AG08396 (cell line): Measurements from ENCODE around the gene OR4E1.
"Not testable (repeated sequence)": the region's sequence is repeated elsewhere in the genome, so short reads cannot be mapped to it uniquely, and the experiment has no call there.

Experiments used
- DNase-seq: peaks from one replicate; pipeline ENCODE4 v3.0.0; 2012; ENCODE audit warnings: low spot score, mixed read lengths

Gene OR4E1, protein sequence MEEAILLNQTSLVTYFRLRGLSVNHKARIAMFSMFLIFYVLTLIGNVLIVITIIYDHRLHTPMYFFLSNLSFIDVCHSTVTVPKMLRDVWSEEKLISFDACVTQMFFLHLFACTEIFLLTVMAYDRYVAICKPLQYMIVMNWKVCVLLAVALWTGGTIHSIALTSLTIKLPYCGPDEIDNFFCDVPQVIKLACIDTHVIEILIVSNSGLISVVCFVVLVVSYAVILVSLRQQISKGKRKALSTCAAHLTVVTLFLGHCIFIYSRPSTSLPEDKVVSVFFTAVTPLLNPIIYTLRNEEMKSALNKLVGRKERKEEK

DNA sequence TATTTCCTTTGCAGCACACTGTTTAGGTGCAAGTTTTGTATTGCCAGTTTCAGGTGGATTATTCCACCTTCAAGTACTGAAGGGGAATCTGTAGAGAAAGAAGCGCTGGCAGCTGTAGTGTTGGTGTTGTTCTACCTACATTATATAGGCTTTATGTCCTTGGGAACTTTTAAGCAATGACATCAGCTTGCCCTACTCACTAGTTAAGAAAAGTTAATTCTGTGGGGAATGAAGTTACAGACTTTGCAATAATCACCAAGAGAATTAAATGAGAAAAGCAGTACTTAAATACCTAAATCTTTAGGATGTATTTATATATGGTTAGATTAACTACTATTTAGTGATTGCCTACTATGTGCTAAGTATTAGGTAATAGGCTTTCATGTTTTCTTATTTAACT is at the start of gene OR4E1:
Gene OR4E1 (minus strand): TSS at position 101 of the 400 bp plus-strand sequence. CDS start 2,883 bp downstream, outside the sequence.
- no peak for DNase-seq

GRCh38 chr14:21721504-21721903 is 47.9 kb upstream of the OR4E1 start:
- no peak for DNase-seq

DNA sequence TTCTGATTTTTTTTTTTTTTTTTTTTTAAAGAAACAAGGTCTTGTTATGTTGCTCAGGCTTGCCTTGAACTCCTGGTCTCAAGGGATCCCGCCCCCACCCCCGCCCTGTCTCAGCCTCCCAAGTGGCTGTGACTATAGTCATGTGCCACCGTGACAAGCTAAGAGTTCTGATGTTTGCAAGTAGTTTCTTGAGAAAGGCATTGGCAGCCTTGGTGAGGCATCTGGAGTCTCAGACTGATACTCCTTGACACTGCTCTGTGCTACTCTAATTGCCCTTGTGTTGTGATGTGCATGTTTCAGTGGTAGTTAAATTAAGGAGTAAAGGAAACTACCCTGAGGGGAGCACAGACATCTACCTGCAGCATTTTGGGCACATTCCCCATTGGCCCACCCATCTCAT is 46.2 kb upstream of the OR4E1 start:
- no peak for DNase-seq

DNA sequence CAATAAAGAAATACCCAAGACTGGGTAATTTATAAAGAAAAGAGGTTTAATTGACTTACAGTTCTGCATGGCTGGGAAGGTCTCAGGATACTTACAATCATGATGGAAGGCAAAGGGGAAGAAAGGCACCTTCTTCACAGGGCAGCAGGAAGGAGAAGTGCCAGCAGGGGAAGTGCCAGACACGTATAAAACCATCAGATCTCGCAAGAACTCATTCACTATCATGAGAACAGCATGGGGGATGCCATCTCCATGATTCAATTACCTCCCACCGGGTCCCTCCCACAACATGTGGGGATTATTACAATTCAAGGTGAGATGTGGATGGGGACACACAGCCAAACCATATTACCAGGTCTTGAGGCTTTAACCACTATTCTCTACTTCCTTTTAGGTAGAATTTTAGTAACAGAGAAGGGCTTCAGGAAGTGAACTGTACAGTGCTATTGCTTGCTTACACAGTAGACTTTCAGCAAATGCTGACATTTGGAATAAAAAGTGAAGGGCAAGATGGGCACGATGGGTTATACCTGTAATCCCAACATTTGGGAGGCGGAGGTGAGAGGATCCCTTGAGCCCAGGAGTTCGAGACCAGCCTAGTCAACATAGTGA is 40.8 kb upstream of the OR4E1 start:
- DNase-seq: no peak

GRCh38 chr14:21712036-21712435 is 38.4 kb upstream of the OR4E1 start:
- DNase-seq: no peak

- DNase-seq: peak; percentile 47
These were observed 37.8 kb upstream of the OR4E1 start for GRCh38 chr14:21711360-21711961.

DNA sequence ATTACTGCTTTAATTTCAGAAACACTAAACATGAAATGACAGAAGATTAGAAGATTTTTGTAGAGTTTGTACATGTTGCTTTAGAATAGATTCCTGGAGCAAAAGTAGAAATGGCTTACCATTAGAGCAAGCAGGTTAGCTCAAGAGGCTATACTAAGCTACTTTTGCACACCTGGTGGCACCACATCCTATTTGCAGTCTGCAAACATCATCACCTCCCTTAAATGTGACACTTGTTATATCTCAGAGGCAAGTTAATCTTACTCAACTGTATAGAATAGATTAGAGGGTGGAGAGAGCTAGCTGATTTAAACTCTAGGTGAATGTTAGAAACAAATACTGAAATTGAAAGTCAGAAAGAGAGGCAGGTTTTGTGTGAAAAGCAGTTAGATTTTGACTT is 30.7 kb upstream of the OR4E1 start:
- DNase-seq: no peak

GRCh38 chr14:21703357-21704326 is 30.0 kb upstream of the OR4E1 start:
- DNase-seq: no peak

GRCh38 chr14:21702316-21702715 is 28.7 kb upstream of the OR4E1 start:
- DNase-seq: no peak

GRCh38 chr14:21699551-21699950 is 25.9 kb upstream of the OR4E1 start:
- no peak for DNase-seq

DNA sequence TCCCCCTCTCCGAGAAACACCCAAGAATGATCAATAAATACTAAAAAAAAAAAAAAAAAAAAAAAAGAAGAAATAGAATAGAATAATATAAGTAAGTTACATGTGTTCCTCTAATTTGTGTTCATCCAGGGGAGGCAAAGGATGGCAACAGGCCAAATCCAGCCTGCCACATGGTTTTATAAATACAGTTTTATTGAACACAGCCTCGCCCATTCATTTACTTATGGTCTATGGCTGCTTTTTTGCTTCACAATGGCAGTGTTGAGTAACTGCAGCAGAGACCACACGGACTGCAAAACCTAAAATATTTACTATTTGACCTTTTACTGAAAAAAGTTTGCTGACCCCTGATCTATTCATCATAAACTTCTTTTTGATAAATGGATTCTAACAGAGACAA is 24.9 kb upstream of the OR4E1 start:
- not testable (repeated sequence) for DNase-seq

DNA sequence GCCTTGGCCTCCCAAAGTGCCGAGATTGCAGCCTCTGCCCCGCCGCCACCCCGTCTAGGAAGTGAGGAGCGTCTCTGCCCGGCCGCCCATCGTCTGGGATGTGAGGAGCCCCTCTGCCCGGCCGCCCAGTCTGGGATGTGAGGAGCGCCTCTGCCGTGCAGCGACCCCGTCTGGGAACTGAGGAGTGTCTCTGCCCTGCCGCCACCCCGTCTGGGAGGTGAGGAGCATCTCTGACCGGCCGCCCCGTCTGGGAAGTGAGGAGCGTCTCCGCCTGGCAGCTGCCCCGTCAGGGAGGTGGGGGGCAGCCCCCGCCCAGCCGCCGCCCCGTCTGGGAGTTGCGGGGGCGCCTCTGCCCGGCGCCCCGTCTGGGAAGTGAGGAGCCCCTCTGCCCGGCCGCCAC is 24.0 kb upstream of the OR4E1 start:
- DNase-seq: not testable (repeated sequence)

DNA sequence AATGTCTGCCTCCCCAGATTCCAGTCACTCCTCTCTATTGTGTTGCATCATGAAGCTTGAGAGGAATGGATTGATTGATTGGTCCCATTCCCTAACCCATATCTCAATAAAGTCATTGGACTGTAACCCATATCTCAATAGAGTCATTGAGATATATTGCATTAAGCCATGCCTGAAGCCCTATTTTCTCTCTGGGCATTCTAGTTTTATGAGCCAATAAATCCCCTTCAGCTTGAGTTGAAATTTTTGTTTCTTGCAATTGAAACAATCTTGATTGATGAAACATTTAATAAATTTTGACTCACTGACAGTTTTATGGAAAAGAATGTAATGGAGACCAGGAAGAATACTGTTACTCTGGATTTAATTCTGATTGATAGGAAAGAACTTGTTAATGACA is 20.8 kb upstream of the OR4E1 start:
- no peak for DNase-seq

DNA sequence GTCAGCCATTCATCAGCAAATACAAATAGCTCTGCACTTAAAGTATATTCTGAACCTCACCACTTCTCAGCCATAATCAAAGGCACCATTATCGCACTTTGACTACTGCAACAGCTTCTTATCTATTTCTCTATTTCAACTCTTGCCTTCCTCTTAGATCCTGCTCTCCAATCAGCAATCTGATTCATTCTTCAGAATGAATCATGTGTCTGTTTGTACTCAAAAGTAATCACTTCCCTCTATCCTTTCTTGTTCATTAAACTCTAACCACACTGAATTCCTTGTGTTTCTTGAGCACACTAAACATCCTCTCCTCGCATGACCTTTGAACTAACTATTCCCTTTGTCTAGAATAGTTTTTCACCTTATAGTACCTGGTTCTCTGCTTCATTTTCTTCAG is 12.8 kb upstream of the OR4E1 start:
- DNase-seq: no peak

GRCh38 chr14:21680072-21680471 is 6.5 kb upstream of the OR4E1 start:
- DNase-seq: no peak

GRCh38 chr14:21675566-21675965 is 1.9 kb upstream of the OR4E1 start:
- no peak for DNase-seq

DNA sequence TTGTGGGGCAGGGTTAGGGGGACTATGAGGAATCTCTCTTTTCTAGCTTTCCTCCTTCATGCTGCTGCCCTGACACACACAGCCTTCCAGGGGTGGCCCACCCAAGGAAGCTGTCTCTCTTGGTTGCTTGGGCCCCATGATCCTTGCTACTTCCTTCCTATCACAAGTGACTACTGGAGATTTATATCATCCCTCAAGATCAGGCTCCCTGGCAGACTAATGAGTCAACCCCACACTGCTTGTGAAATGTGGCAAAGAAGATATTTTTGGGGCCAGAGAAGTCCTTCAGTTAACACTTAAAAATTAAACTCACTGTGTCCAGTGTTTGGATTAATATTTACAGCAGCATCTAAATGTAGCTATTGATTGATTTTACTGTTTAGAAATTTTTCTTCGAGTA is 1.5 kb downstream of the OR4E1 start:
- DNase-seq: peak; percentile 6

DNA sequence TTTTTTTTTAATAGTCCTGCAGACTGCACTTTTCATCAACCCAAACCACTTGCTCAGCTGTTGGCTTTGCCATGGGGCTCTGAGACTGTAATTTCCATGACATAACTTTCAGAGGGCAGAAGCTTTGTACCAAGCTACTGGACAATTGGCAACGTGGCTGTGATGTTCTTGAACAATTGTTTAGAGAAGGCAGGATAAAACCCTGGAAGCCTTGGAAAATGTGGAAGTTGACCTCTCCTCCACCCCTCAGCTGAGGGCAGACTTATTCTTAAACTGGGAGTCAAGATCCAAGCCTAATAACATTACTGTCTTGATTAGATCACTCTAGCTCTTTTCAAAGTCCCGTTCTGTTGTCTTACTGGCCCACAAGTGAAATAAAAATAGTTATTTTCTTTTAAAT is 2.2 kb downstream of the OR4E1 start:
- DNase-seq: no peak

- DNase-seq: no peak
These were observed 4.3 kb downstream of the OR4E1 start for GRCh38 chr14:21669284-21669683.

DNA sequence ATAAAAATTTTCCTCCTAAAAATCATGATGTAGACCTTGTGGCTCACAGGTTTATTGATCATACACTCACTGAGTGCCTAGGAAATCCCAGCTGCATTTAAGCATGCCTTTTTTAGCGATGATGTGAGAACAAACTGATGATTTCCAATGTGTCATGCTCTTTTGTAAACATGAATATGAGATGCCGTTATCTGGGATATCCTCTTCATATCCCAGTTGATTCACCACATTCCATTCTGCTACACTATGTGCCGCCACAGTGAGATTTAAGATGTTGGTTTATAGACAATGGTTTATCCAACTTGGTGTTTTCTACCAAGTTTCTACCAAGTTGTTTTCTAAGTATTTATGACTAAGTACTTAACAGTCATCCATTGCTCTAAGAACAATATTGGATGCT is 5.2 kb downstream of the OR4E1 start:
- DNase-seq: peak; percentile 47

- DNase-seq: no peak
These were observed 16.6 kb downstream of the OR4E1 start for GRCh38 chr14:21656980-21657379.

GRCh38 chr14:21654215-21654614 is 19.4 kb downstream of the OR4E1 start:
- no peak for DNase-seq
